ENCODE measurements around the gene PAGR1. TPM values are rescaled to one million over a fixed set of nuclear protein-coding genes. Genes with fewer than 3 reads are reported as not detected.
"Not testable (repeated sequence)": the region's sequence is repeated elsewhere in the genome, so short reads cannot be mapped to it uniquely, and the experiment has no call there.

The PAGR1 gene
- total RNA-seq, 1 donor from 2014 or later: 11.1 TPM

DNA sequence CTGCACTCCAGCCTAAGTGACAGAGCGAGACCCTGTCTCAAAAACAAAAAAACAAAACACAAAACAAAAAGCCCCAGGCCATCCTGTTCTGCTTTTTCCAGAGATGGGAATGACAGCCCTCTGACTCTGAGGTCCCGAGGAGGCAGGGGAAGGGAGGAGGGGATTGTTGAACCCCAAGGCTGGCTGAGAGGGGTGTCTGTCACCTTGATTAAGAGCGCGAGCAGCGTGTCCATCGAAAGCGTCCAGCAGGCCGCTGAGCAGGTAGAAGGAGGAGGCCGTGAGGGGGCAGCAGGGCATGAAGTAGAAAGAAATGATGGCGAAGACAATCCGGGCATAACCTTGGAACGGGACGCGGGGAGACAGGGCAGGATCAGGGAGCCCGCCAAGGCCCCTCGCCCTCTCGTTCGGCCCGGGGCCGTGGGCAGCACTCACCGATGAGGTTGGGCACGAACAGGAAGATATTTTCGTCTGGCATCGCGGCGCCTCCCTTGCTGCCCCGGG, 46.5 kb downstream of the PAGR1 start:
- no peak for DNase-seq (ENCODE audit: low spot score)

DNA sequence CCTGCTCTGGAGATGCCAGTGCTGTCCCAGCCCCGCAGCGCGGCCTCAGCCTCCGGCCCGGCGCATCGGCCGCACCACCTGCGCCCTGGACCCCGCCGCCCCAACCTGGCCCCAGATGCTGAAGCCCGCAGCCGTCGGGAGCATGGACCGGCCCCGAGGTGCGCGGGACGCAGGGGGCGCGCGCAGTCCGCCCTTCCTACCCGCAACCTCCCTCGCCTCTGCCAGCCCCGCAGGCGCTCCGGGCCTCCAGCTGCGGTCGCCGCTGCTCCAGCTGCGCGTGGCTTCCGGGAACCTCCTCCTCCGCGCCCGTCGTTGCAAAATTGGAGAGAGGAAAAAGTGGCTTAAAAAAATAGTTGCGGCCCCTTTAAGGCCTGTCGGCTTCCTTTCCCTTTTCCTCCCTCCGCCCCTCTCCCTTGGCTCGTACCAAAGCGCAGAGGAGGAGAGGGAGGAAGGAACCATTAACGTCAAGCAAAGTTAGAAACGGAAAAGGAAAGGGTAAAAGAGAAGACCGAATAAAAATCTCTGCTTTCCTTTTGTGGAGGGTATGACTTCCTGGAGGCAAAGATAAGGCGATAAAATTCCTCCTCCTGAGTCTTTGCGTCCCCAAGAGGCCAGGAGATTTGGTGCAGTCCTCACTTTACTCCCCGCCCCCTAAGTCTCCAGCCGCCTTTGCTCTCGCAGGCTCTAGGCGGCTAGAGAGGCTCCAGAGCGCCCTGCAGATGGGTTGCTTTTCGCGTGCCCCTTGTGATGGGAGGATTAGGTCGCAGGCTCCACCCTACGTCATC, 47.1 kb downstream of the PAGR1 start, which contains the start of gene CDIPT:
Gene CDIPT (minus strand): TSS at position 343 of the 785 bp plus-strand sequence. CDS start 369 bp downstream, outside the sequence.
- DNase-seq (ENCODE audit: low spot score): peak; percentile 93

DNA sequence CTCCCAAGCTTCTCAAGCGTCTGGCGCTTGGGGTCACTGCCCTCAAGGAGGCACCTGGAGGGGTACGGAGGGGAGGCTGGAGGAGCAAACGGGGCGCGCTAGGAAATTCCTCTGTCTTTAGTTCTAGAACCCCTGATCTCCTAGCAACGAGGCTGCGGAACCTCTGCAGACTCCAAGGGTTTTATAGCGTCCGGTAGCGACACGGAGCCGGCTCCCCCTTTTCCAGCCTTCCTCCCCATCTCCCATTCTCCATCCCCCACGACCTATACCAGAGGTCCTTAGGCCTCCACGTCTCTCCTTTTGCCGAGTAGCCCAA, 47.7 kb downstream of the PAGR1 start:
- no peak for DNase-seq (ENCODE audit: low spot score)

DNA sequence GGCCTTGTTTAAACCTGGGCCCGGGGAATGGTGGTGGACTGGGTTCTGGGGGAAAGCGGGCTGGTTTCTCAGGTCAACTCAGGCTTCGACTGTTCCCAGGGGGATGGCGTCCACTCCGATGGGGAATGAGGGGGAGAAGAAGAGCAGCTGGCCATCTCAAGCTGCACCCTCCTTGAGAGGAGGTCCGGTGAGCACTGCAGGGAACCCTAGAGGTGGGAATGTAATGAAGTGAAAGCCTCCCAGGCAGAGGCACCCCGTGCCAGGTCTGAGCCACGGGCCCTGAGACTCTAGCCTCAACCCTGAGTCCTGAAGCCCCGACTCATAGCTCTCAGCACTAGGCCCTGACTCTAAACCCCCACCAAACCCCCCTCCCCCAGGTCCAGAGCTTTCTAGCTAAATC, 48.3 kb downstream of the PAGR1 start:
- DNase-seq (ENCODE audit: low spot score): no peak

DNA sequence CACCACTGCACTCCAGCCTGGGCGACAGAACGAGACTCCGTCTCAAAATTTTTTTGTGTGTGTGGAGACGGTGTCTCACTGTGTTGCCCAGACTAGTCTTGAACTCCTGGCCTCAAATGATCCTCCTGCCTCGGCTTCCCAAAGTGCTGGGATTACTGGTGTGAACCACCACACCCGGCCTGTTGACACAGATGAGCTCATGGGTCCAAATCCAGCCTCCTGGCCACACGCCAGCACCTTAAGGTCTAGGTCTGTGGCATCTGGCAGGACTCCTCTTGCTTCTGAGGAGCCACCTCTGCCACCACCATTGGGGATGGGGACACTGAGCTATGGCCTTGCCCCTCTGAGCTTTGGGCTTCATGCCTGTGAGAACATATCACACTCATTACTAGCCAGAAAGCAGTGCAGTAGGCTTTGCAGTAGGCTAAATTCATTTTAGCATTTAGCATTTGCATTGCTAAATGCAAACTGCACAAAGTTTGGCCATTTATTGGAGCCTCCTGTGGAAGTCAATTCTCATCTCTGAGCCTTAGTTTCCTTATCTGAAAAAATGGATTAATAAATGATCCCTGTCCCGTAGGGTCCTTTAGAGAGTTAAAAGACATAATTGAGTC, 52.6 kb downstream of the PAGR1 start:
- DNase-seq (ENCODE audit: low spot score): no peak

DNA sequence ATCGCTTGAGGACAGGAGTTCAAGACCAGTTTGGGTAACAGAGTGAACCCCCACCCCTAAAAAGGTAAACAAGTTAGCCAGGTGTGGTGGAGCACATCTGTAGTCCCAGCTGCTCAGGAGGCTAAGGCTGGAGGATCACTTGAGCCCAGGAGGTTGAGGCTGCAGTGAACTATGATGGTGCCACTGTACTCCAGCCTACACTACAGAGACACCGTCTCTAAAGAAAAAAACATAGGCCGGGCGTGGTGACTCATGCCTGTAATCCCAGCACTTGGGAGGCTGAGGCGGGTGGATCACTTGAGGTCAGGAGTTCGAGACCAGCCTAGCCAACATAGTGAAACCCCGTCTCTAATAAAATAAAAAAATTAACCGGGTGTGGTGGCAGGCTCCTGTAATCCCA, 53.1 kb downstream of the PAGR1 start:
- not testable (repeated sequence) for DNase-seq (ENCODE audit: low spot score)

Other genes starting within 250 kb of the PAGR1 start
- 2.9 TPM for gene SPN, start 152.9 kb upstream of the PAGR1 start, total RNA-seq
- gene QPRT, start 137.0 kb upstream of the PAGR1 start, total RNA-seq: 3.4 TPM
- gene C16orf54, start 70.2 kb upstream of the PAGR1 start, total RNA-seq: 5.2 TPM
- not detected for gene ZG16, start 37.9 kb upstream of the PAGR1 start, total RNA-seq
- 4.8 TPM for gene KIF22, start 25.4 kb upstream of the PAGR1 start, total RNA-seq
- gene MAZ, start 9.6 kb upstream of the PAGR1 start, total RNA-seq: 135 TPM
- gene PRRT2, start 4.0 kb upstream of the PAGR1 start, total RNA-seq: 1.5 TPM
- 150 TPM for gene MVP, start 4.3 kb downstream of the PAGR1 start, total RNA-seq
- 117 TPM for gene CDIPT, start 47.1 kb downstream of the PAGR1 start, total RNA-seq
- 1.1 TPM for gene SEZ6L2, start 83.4 kb downstream of the PAGR1 start, total RNA-seq
- 0.67 TPM for gene ASPHD1, start 84.3 kb downstream of the PAGR1 start, total RNA-seq
- gene KCTD13, start 110.1 kb downstream of the PAGR1 start, total RNA-seq: 15.7 TPM
- 95.8 TPM for gene TMEM219, start 145.9 kb downstream of the PAGR1 start, total RNA-seq
- 49.8 TPM for gene TAOK2, start 157.7 kb downstream of the PAGR1 start, total RNA-seq
- gene HIRIP3, start 179.5 kb downstream of the PAGR1 start, total RNA-seq: 11.0 TPM
- 45.4 TPM for gene INO80E, start 180.1 kb downstream of the PAGR1 start, total RNA-seq
- 0.42 TPM for gene DOC2A, start 194.9 kb downstream of the PAGR1 start, total RNA-seq
- not detected for gene C16orf92, start 207.0 kb downstream of the PAGR1 start, total RNA-seq
- not detected for gene TLCD3B, start 215.1 kb downstream of the PAGR1 start, total RNA-seq
- 1,236 TPM for gene ALDOA, start 249.6 kb downstream of the PAGR1 start, total RNA-seq

All from mesenteric fat pad (tissue), 1 donor.